Tibial artery (tissue), 4 donors: ENCODE data around the gene CPED1.
"Not testable (repeated sequence)": the region's sequence is repeated elsewhere in the genome, so short reads cannot be mapped to it uniquely, and the experiment has no call there.

Source experiments
- DNase-seq, 2 donors: peaks; one replicate each; pipeline ENCODE4 v3.0.0-alpha.2; 2019
- H3K27ac ChIP-seq, 2 donors: fragments of 200-600 bp; sonication (generic) in 1 of 2; 1 replicate in 1 of 2; 2 replicates in 1 of 2; pipeline ENCODE4 v1.5.1; 2018 to 2019; ENCODE audit warnings: mild to moderate bottlenecking in 1 of 2
- H3K27me3 ChIP-seq, 2 donors: fragments of 200-600 bp; sonication (generic) in 1 of 2; one replicate each; pipeline versions ENCODE4 v1.5.1 to v1.6.0; 2016 to 2019
- H3K36me3 ChIP-seq, 3 donors: fragments of 200-600 bp; sonication (generic) in 2 of 3; one replicate each; pipeline ENCODE4 v1.5.1; 2016 to 2019; ENCODE audit warnings: mild to moderate bottlenecking in 2 of 3
- H3K4me1 ChIP-seq, 4 donors: fragments of 200-600 bp; sonication (generic) in 2 of 4; 1 replicate in 3 of 4; 2 replicates in 1 of 4; pipeline ENCODE4 v1.5.1; 2016 to 2019
- H3K4me3 ChIP-seq, 2 donors: fragments of 200-600 bp; sonication (generic) in 1 of 2; 1 replicate in 1 of 2; 2 replicates in 1 of 2; pipeline ENCODE4 v1.5.1; 2018 to 2019; ENCODE audit warnings: mild to moderate bottlenecking in 2 of 2
- H3K9me3 ChIP-seq, 3 donors: fragments of 200-600 bp; sonication (generic) in 1 of 3; one replicate each; pipeline ENCODE4 v1.5.1; 2016 to 2019
- intact Hi-C: fragments of 100-400 bp; cut with DNase I; formaldehyde crosslinking; loops from one replicate; pipeline ENCODE4 v1.15.0; 2023; ENCODE audit warnings: low total_unique reads
- TF ChIP-seq, protein P1 (sequence below), 2 experiments: fragments of 200-600 bp in 1 of 2; fragments of 450-650 bp in 1 of 2; IDR thresholded peaks; one replicate each; pipeline ENCODE4 v1.5.1; 2017 to 2019; ENCODE audit warnings: antibody characterized with exemption in 2 of 2, mild to moderate bottlenecking in 1 of 2, moderate library complexity in 1 of 2

CPED1 gene

GRCh38 chr7:120981117-120981516 is 7.4 kb upstream of the CPED1 start:
- no peak for DNase-seq

GRCh38 chr7:120981888-120982615 is 6.5 kb upstream of the CPED1 start:
- TF ChIP-seq, protein P1, sequence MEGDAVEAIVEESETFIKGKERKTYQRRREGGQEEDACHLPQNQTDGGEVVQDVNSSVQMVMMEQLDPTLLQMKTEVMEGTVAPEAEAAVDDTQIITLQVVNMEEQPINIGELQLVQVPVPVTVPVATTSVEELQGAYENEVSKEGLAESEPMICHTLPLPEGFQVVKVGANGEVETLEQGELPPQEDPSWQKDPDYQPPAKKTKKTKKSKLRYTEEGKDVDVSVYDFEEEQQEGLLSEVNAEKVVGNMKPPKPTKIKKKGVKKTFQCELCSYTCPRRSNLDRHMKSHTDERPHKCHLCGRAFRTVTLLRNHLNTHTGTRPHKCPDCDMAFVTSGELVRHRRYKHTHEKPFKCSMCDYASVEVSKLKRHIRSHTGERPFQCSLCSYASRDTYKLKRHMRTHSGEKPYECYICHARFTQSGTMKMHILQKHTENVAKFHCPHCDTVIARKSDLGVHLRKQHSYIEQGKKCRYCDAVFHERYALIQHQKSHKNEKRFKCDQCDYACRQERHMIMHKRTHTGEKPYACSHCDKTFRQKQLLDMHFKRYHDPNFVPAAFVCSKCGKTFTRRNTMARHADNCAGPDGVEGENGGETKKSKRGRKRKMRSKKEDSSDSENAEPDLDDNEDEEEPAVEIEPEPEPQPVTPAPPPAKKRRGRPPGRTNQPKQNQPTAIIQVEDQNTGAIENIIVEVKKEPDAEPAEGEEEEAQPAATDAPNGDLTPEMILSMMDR (IDR thresholded peaks at IDR 0.05) = no peak
- H3K9me3 ChIP-seq = no peaks in the 10 kb centered on the region
- no peaks in the 10 kb centered on the region for H3K4me1 ChIP-seq
- H3K27ac ChIP-seq = no peak overlapping the region
- peaks cover 0 to under 1% (median 0%) of the 10 kb centered on the region in 3 donors for H3K36me3 ChIP-seq
- intact Hi-C loops = loop anchor here (2.0 kb wide), 1 partner anchor 131 kb away; no protein-coding TSS in a partner anchor
- DNase-seq = no peak
- no peak overlapping the region for H3K4me3 ChIP-seq
- no peaks in the 10 kb centered on the region for H3K27me3 ChIP-seq

More at GRCh38 chr7:120981117-120981516, 7.4 kb upstream of the CPED1 start:
- H3K4me1 ChIP-seq = no peaks in the 10 kb centered on the region
- no peak overlapping the region for H3K4me3 ChIP-seq
- no peak overlapping the region for H3K27ac ChIP-seq
- intact Hi-C loops = no loop called here
- H3K27me3 ChIP-seq = no peaks in the 10 kb centered on the region
- TF ChIP-seq, protein P1 (IDR thresholded peaks at IDR 0.05) = no peak
- H3K36me3 ChIP-seq = peaks cover 0 to 8% (median 3%) of the 10 kb centered on the region in 3 donors
- H3K9me3 ChIP-seq = no peaks in the 10 kb centered on the region

- intact Hi-C loops = loop anchor here (2.0 kb wide), 1 partner anchor 129 kb away; no protein-coding TSS in a partner anchor
- H3K4me3 ChIP-seq, H3K36me3 ChIP-seq, H3K4me1 ChIP-seq, DNase-seq, H3K9me3 ChIP-seq, H3K27me3 ChIP-seq, H3K27ac ChIP-seq: not testable (repeated sequence)
These were observed 4.9 kb upstream of the CPED1 start for GRCh38 chr7:120983592-120983991.

- Histone ChIP-seq H3K27me3 (no peaks in the 10 kb centered on the region), H3K9me3 (no peaks in the 10 kb centered on the region), H3K36me3 (no peaks in the 10 kb centered on the region), H3K4me1 (peaks cover 0 to 3% (median 0%) of the 10 kb centered on the region in 4 donors), H3K4me3 (no peak overlapping the region), H3K27ac (no peak overlapping the region)
- no peak for DNase-seq
- TF ChIP-seq, protein P1 (IDR thresholded peaks at IDR 0.05) = no peak
- intact Hi-C loops = no loop called here
These were observed 4.1 kb upstream of the CPED1 start for GRCh38 chr7:120984406-120984805.

DNA sequence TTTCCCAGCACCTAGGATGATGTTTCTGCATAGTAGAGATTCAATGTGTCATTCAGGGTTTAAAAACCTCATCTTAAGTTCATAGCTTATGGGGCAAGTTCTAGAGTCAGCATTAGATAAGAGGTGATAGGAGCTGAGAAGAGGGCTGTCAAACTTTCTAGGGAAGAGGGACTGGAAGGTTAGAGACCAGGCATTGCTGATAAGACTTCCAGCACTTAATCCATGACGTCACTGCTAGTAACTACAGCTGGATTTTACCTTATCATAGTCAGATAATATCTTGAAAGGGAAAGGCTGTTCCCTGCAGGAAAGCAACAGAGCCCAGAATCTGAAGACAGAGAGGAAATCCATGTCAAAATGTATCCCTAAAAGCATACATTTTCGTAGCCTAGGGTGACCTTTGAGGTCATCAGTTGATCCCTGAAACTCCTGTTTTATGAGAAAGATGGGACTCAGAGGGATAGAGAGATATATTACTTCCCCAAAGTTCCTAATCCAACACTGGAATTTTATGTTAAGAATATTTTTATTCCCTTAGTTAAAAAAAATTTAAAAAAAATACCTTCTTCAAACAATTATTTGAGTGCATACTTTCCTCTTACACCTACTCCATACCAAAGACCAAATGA is 3.3 kb upstream of the CPED1 start:
- H3K27ac ChIP-seq = no peak overlapping the region
- intact Hi-C loops = no loop called here
- H3K4me1 ChIP-seq = peaks cover 0 to 3% (median 0%) of the 10 kb centered on the region in 4 donors
- no peak for DNase-seq
- H3K9me3 ChIP-seq = no peaks in the 10 kb centered on the region
- TF ChIP-seq, protein P1 (IDR thresholded peaks at IDR 0.05) = no peak
- H3K4me3 ChIP-seq = no peak overlapping the region
- no peaks in the 10 kb centered on the region for H3K36me3 ChIP-seq
- H3K27me3 ChIP-seq = no peaks in the 10 kb centered on the region

GRCh38 chr7:120985839-120986238 is 2.7 kb upstream of the CPED1 start:
- intact Hi-C loops = no loop called here

More at GRCh38 chr7:120985839-120986238, 2.7 kb upstream of the CPED1 start:
- DNase-seq = no peak
- TF ChIP-seq, protein P1 (IDR thresholded peaks at IDR 0.05) = no peak
- Histone ChIP-seq H3K4me1 (peaks cover 0 to 3% (median 0%) of the 10 kb centered on the region in 4 donors), H3K27me3 (no peaks in the 10 kb centered on the region), H3K4me3 (no peak overlapping the region), H3K36me3 (no peaks in the 10 kb centered on the region), H3K9me3 (no peaks in the 10 kb centered on the region), H3K27ac (no peak overlapping the region)
